ENCODE results near the gene MEF2C.

Gene MEF2C

GRCh38 chr5:88702332-88702731 lies 180.7 kb downstream of the MEF2C start:
- no peak overlapping the region for H3K4me3 ChIP-seq
- TF ChIP-seq POLR2AphosphoS5 (IDR thresholded peaks at IDR 0.05; ENCODE audit: borderline replicate concordance, low read depth, low read length) (no peak), EZH2 (IDR thresholded peaks at IDR 0.05) (no peak), FOXP2 (optimal IDR thresholded peaks at IDR 0.05; ENCODE audit: control extremely low read depth, extremely low read length, insufficient read depth) (no peak)
- DNase-seq (ENCODE audit: low read depth, low spot score), result no peak
- no peak overlapping the region for H3K27ac ChIP-seq
- H3K9me3 ChIP-seq (ENCODE audit: low read depth, low read length), result no peaks in the 10 kb centered on the region
- H3K36me3 ChIP-seq (ENCODE audit: insufficient read depth, low read length), result no peaks in the 10 kb centered on the region
- H3K9ac ChIP-seq (ENCODE audit: insufficient read length), result no peak overlapping the region

- no peak for TF ChIP-seq POLR2AphosphoS5 (IDR thresholded peaks at IDR 0.05; ENCODE audit: borderline replicate concordance, low read depth, low read length)
- TF ChIP-seq FOXP2 (optimal IDR thresholded peaks at IDR 0.05; ENCODE audit: control extremely low read depth, extremely low read length, insufficient read depth), result no peak
- H3K27ac ChIP-seq, result no peak overlapping the region
- no peak for DNase-seq (ENCODE audit: low read depth, low spot score)
- no peaks in the 10 kb centered on the region for H3K36me3 ChIP-seq (ENCODE audit: insufficient read depth, low read length)
- H3K9ac ChIP-seq (ENCODE audit: insufficient read length), result no peak overlapping the region
- no peak overlapping the region for H3K4me3 ChIP-seq
- H3K9me3 ChIP-seq (ENCODE audit: low read depth, low read length), result no peaks in the 10 kb centered on the region
Measured at GRCh38 chr5:88700121-88700520, 182.9 kb downstream of the MEF2C start.

GRCh38 chr5:88698290-88698689 lies 184.7 kb downstream of the MEF2C start:
- H3K4me3 ChIP-seq, result no peak overlapping the region
- H3K9me3 ChIP-seq (ENCODE audit: low read depth, low read length), result no peaks in the 10 kb centered on the region
- TF ChIP-seq POLR2AphosphoS5 (IDR thresholded peaks at IDR 0.05; ENCODE audit: borderline replicate concordance, low read depth, low read length), result no peak
- no peak for TF ChIP-seq EZH2 (IDR thresholded peaks at IDR 0.05)
- no peak for TF ChIP-seq FOXP2 (optimal IDR thresholded peaks at IDR 0.05; ENCODE audit: control extremely low read depth, extremely low read length, insufficient read depth)
- H3K36me3 ChIP-seq (ENCODE audit: insufficient read depth, low read length), result no peaks in the 10 kb centered on the region
- H3K27ac ChIP-seq, result no peak overlapping the region
- DNase-seq (ENCODE audit: low read depth, low spot score), result no peak
- H3K9ac ChIP-seq (ENCODE audit: insufficient read length), result no peak overlapping the region

- H3K9ac ChIP-seq (ENCODE audit: insufficient read length), result no peak overlapping the region
- no peak overlapping the region for H3K27ac ChIP-seq
- no peak for DNase-seq (ENCODE audit: low read depth, low spot score)
- TF ChIP-seq EZH2 (IDR thresholded peaks at IDR 0.05), result no peak
- TF ChIP-seq FOXP2 (optimal IDR thresholded peaks at IDR 0.05; ENCODE audit: control extremely low read depth, extremely low read length, insufficient read depth), result no peak
- TF ChIP-seq POLR2AphosphoS5 (IDR thresholded peaks at IDR 0.05; ENCODE audit: borderline replicate concordance, low read depth, low read length), result no peak
- no peaks in the 10 kb centered on the region for H3K9me3 ChIP-seq (ENCODE audit: low read depth, low read length)
- H3K36me3 ChIP-seq (ENCODE audit: insufficient read depth, low read length), result no peaks in the 10 kb centered on the region
- H3K4me3 ChIP-seq, result no peak overlapping the region
Measured at GRCh38 chr5:88696466-88696865, 186.5 kb downstream of the MEF2C start.

- Histone ChIP-seq H3K9me3 (ENCODE audit: low read depth, low read length) (no peaks in the 10 kb centered on the region), H3K36me3 (ENCODE audit: insufficient read depth, low read length) (no peaks in the 10 kb centered on the region), H3K4me3 (no peak overlapping the region), H3K27ac (no peak overlapping the region), H3K9ac (ENCODE audit: insufficient read length) (no peak overlapping the region)
- DNase-seq (ENCODE audit: low read depth, low spot score), result no peak
- no peak for TF ChIP-seq FOXP2 (optimal IDR thresholded peaks at IDR 0.05; ENCODE audit: control extremely low read depth, extremely low read length, insufficient read depth)
- TF ChIP-seq POLR2AphosphoS5 (IDR thresholded peaks at IDR 0.05; ENCODE audit: borderline replicate concordance, low read depth, low read length), result no peak
- no peak for TF ChIP-seq EZH2 (IDR thresholded peaks at IDR 0.05)
Measured at GRCh38 chr5:88695931-88696330, 187.1 kb downstream of the MEF2C start.

DNA sequence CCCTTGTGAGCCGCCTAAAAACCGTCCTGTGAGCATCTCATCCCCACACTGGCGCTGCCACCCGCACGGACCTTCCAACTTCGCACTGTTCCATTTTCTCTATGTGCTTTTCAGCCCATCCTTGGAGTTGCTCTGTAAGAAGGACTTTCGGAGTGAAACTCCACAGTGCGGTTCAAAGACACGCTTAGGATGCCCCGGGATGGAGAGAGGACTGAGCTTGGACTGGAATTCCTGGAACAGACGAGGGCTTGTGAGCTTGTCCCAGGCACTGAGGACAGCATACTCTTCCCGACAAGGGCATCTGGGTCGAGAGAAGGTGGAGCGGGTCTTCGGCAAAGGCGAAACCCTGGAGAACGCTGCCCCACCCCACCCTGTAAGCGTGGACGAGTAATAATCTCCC lies 187.8 kb downstream of the MEF2C start:
- TF ChIP-seq FOXP2 (optimal IDR thresholded peaks at IDR 0.05; ENCODE audit: control extremely low read depth, extremely low read length, insufficient read depth) (no peak), POLR2AphosphoS5 (IDR thresholded peaks at IDR 0.05; ENCODE audit: borderline replicate concordance, low read depth, low read length) (no peak), EZH2 (IDR thresholded peaks at IDR 0.05) (no peak)
- no peak overlapping the region for H3K9ac ChIP-seq (ENCODE audit: insufficient read length)

DNA sequence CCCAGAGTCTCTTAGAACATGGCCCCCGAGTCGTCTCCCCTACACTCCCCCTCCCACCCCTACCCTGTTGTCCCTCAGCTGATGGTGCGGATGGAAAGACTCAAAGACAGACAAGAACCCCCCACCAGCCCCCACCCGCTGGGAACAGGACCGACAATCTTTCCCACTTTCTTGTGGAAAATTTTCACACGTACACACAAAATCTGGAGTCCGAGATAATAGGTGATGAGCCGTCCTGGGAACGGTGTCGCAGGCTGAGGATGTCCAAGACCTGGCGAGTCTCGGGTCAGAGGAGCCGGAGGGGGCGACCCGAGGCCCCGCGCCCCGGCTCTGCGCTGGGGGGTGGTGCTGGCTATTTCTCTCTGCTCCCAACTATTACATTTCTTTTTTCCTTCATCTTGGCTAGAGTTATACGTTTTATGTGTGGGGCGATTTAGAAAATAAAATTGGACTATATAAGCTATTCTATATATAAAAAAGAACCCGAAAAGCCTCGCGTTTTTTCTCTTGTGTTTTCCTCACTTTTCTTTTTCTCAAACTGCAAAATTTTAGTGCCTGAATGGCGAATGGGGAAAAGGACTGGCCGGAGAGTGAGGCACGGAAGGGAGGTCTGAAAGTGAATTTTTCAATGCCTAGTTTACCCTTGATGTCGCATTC lies 188.8 kb downstream of the MEF2C start:
- Histone ChIP-seq H3K27ac (no peak overlapping the region), H3K9ac (ENCODE audit: insufficient read length) (no peak overlapping the region), H3K9me3 (ENCODE audit: low read depth, low read length) (no peaks in the 10 kb centered on the region), H3K4me3 (no peak overlapping the region), H3K36me3 (ENCODE audit: insufficient read depth, low read length) (no peaks in the 10 kb centered on the region)
- TF ChIP-seq POLR2AphosphoS5 (IDR thresholded peaks at IDR 0.05; ENCODE audit: borderline replicate concordance, low read depth, low read length) (no peak), EZH2 (IDR thresholded peaks at IDR 0.05) (no peak), FOXP2 (optimal IDR thresholded peaks at IDR 0.05; ENCODE audit: control extremely low read depth, extremely low read length, insufficient read depth) (no peak)
- no peak for DNase-seq (ENCODE audit: low read depth, low spot score)

More for the DNA sequence above, 187.8 kb downstream of the MEF2C start:
- H3K36me3 ChIP-seq (ENCODE audit: insufficient read depth, low read length), result no peaks in the 10 kb centered on the region
- no peak overlapping the region for H3K27ac ChIP-seq
- DNase-seq (ENCODE audit: low read depth, low spot score), result no peak
- no peak overlapping the region for H3K4me3 ChIP-seq
- H3K9me3 ChIP-seq (ENCODE audit: low read depth, low read length), result no peaks in the 10 kb centered on the region

DNA sequence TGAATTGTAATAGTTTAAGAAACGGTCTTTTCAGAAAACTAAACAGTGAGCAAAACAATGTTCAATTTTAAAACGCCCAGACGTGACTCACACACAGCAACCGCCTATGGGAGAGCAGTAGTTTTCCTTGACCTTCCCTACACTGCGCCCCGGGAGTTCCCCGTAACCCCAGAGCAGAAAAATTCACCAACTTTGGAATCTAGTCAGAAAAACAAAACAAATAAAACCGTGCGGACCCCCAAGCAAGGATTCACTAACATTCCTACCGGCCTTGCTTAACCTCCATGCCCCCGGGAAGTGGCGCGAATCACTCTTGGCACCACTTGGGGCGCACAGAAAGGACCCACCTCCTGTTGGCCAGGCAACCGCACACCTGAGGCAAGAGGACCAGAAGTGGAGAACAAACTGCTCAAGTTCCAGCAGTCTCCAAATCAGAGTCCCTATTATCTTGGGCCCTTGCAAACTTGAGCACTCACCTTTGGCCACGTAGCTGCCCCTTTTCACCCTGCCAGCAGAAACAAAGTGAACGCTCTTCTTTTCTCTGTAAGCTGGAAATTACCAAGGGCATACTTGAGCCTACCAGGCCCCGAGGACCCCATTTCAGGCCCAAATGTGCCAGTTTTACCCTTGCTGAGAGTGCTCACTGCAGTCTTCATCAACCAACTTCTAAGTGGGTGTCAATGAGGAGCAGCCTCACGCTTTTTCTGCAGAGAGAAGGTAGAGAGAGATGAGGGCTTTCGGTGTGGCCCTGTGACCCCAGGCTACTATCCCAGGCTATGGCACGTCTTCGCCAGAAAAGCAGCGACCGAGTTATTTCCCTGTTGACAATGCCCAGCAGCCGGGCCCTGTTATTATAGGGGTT lies 189.7 kb downstream of the MEF2C start:
- Histone ChIP-seq H3K9me3 (ENCODE audit: low read depth, low read length) (no peaks in the 10 kb centered on the region), H3K36me3 (ENCODE audit: insufficient read depth, low read length) (no peaks in the 10 kb centered on the region), H3K4me3 (no peak overlapping the region), H3K27ac (no peak overlapping the region), H3K9ac (ENCODE audit: insufficient read length) (no peak overlapping the region)
- DNase-seq (ENCODE audit: low read depth, low spot score), result no peak
- TF ChIP-seq FOXP2 (optimal IDR thresholded peaks at IDR 0.05; ENCODE audit: control extremely low read depth, extremely low read length, insufficient read depth), result no peak
- TF ChIP-seq EZH2 (IDR thresholded peaks at IDR 0.05), result no peak
- no peak for TF ChIP-seq POLR2AphosphoS5 (IDR thresholded peaks at IDR 0.05; ENCODE audit: borderline replicate concordance, low read depth, low read length)
